NCI-H82 (cell line): Measurements from ENCODE around the gene MLH1.

ENCODE experiments used
- DNase-seq: peaks from one replicate; lab custom pipeline; 2025; lab: John Stamatoyannopoulos, UW

The MLH1 gene

DNA sequence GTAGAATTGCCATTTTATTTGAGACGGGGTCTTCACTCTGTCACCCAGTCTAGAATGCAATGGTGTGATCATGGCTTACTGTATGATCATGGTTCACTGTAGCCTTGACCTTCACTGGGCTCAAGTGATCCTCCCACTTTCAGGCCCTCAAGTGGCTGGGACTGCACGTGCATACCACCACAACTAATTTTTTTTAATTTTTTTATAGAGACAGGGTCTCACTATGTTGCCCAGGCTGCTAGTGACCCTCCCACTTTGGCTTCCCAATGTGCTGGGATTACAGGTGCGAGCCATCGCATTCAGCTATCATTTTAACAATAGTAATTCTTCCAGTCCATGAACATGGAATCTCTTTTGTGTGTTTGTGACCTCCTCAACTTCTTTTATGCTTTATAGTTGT, 12.3 kb upstream of the MLH1 start:
- no peak for DNase-seq

DNA sequence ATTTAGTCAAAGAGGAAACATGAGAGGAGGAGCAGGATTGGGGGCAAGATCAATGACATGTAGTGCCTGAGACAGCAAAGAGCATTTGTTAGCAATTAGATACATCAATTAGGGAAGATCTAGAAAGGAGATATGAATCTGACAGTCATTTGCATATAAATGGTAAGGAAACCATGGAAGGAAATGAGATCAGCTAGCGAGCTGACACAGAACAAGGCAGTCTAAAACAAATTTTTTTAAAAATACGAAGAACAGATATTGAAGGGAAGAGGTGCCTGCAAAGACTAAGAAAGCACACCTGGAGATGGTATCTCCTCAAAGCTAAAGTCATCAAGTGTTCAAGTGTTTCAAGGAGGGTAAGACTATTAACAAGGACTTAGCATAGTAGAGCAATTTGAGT, 5.0 kb upstream of the MLH1 start:
- DNase-seq: no peak

DNA sequence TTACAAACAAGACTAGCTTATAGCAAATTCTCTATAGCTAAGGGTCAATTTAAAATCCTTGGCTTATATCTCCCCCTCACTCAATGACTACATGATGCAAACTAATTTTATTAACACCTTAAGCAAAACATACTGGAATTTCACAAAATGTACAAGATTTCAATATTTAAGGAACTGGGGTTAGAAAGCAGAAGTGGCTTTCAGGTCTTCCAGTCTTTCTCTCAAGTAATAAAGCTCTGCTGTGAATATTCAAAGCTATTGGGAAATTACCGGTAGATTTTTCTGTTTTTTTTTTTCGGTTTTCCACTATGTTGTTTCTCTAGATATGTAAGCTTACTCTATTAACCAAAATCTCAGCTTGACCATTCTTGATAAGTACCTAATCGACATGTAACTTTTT, 4.3 kb upstream of the MLH1 start:
- no peak for DNase-seq

DNA sequence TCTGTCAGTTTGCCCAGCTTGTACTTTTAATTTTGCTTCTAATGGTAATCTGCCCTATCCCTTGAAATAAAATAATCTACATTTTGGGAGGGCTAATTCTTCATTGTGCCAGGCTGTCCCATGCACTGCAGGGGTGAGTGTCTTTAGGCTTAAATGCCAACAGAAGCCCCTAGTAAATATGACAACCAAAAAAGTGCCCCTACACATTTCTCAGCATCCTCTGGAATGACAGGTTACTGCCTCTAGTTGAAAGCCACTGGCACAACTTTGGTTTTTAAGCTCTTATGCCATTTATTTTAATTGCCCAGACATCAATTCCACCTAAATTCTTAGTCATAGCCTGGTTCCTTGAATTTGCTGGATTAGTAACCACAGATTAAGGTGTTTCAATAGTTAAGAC, 3.8 kb upstream of the MLH1 start:
- no peak for DNase-seq

- no peak for DNase-seq
Measured at GRCh38 chr3:36991147-36991546, 2.2 kb upstream of the MLH1 start.

DNA sequence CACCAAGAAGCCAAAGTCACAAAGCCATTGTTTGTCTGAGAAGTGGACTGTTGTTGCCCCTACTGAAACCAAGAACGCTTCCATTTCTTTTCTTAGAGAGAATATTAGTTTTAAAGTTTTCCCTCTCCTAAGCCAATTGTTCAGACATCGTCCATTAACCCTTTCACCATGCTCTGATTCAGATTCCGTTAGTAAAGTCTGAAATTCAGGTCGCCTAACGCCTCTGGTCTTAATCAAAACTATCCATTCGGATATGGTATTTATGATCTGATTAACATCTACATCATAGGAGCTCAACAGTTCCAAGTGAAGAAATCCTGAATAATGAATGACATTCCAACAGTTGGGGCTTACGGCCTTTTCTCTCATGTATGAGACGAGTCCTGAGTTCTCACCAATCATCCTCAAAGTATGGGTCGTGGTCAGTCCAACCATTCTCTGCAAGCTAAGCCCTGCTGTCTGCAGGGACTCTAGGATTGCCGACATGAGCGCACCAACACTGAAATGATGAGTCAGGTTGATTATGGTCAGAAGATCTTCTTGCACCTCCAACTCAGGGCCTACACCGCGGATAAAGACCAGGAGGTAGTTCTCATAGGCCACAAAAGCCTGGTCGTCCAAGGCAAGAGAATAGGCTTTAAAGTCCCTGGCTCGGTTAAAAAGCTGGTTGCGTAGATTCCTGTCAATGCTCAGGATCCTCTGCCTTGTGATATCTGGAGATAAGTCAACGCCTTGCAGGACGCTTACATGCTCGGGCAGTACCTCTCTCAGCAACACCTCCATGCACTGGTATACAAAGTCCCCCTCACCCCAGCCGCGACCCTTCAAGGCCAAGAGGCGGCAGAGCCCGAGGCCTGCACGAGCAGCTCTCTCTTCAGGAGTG, 1.2 kb upstream of the MLH1 start:
- DNase-seq: no peak

DNA sequence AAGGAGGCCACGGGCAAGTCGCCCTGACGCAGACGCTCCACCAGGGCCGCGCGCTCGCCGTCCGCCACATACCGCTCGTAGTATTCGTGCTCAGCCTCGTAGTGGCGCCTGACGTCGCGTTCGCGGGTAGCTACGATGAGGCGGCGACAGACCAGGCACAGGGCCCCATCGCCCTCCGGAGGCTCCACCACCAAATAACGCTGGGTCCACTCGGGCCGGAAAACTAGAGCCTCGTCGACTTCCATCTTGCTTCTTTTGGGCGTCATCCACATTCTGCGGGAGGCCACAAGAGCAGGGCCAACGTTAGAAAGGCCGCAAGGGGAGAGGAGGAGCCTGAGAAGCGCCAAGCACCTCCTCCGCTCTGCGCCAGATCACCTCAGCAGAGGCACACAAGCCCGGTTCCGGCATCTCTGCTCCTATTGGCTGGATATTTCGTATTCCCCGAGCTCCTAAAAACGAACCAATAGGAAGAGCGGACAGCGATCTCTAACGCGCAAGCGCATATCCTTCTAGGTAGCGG, 452 bp upstream of the MLH1 start, which contains the start of gene EPM2AIP1:
EPM2AIP1 (minus strand) TSS at position 326 of the 520 bp plus-strand sequence; CDS start at position 272, 54 bp downstream.
- no peak for DNase-seq

GRCh38 chr3:37014620-37015019, 21.3 kb downstream of the MLH1 start:
- DNase-seq: no peak

DNA sequence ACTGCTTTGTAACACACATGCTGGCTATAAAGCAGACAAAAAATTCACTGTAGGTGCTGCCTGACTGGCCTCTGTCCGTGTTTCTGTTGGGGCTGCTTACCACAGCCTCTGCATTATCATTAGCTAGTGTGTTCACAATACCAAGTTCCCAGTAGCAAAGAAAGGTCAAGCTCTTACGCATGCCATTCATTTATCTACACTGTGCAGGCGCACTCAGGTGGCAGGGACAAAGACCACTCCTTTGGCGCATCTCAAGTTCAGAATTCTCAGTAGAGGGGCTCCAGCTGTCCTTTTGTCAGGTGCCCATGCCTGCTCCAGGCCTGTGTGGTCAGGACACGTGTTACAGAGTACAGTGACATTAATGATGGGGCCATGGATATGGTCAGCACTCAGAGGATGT, 22.3 kb downstream of the MLH1 start:
- no peak for DNase-seq

GRCh38 chr3:37016903-37017302, 23.6 kb downstream of the MLH1 start:
- DNase-seq: no peak

DNA sequence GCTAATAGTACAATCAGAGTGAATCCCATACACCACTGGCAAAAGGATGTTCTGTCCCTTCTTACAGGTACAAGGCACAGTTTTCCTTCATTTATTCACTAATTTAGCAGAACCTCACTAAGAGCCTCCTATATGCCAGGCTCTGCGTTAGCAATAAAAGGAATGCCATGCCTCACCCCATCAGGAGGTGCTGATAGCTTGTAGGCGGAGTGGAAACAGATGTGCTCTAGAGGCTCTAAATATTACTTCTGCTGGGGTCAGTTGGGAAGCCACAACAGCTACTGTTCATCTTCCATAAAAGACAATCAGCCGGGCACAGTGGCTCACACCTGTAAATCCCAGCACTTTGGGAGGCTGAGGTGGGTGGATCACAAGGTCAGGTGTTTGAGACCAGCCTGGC, 24.4 kb downstream of the MLH1 start:
- no peak for DNase-seq

GRCh38 chr3:37024092-37024491, 30.8 kb downstream of the MLH1 start:
- peak; percentile 9 for DNase-seq

GRCh38 chr3:37024820-37025405, 31.6 kb downstream of the MLH1 start:
- DNase-seq: no peak

GRCh38 chr3:37025561-37026335, 32.4 kb downstream of the MLH1 start:
- no peak for DNase-seq

GRCh38 chr3:37026851-37027250, 33.5 kb downstream of the MLH1 start:
- no peak for DNase-seq

DNA sequence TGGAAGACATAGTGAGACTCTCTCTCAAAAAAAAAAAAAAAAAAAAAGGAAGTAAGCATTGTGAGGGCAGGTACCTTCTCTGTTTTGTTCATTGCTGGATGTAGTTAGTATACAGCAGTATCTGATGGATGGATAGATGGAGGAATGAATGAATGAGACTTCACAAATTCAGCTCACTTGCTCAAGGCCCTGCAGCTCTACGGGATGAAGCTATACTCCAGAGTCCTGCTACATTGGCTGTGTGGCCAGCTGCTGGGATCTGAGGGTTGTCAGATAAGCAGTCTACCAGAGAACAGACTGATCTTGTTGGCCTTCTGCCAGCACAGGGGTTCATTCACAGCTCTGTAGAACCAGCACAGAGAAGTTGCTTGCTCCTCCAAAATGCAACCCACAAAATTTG, 35.0 kb downstream of the MLH1 start:
- peak; percentile 46 for DNase-seq

GRCh38 chr3:37029111-37029510, 35.8 kb downstream of the MLH1 start:
- DNase-seq: no peak

- no peak for DNase-seq
Measured at GRCh38 chr3:37029516-37030163, 36.3 kb downstream of the MLH1 start.

- DNase-seq: no peak
Measured at GRCh38 chr3:37030588-37030987, 37.3 kb downstream of the MLH1 start.

DNA sequence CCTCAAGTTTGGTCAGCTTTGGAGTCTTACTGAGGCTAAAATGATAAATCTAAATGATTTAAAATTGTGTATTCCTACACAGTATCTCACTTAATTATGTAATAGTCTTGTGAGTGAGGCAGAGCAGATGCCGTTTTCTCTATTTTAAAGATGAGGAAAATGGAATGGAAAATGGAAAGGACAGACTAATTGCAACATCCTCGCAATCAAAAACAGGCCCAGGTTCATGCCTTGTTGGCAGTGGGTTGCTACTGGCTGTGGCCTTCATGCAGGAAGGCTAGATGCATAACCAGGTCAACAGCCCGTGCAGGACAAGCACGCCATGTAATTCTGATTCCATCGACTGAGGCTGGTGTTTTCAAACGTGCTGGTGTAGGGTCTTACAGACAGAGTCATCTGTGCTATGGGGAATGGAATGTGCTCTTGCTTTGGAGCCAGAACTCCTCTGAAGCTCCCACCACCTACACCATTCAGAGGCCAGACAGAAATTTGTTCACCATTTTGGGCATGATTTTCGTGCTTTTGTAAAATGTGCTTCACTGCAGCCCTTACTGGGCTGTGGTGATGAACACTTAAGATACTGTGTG, 37.9 kb downstream of the MLH1 start:
- no peak for DNase-seq

- no peak for DNase-seq
Measured at GRCh38 chr3:37032961-37033360, 39.6 kb downstream of the MLH1 start.

DNA sequence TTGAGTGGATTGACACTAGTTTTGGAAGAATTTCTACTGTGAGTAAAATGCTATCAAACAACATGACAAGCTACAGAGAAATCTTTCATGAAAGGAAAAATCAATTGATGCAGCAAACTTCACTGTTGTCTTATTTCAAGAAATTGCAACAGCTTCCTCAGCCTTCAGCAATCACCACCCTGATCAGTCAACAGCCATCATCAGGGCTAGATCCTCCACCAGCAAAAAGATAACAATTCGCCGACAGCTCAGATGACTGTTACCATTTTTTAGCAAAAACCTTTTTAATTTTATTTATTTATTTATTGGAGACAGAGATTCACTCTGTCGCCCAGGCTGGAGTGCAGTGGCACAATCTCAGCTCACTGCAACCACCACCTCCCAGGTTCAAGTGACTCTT, 44.0 kb downstream of the MLH1 start:
- DNase-seq: no peak
